PC-9 (cell line): ENCODE results near the gene ATOH8. TPM values are rescaled to one million over a fixed set of nuclear protein-coding genes. Genes with fewer than 3 reads are reported as not detected.

Source experiments
- BruUV-seq: library from RNA; stranded (reverse); fragments of 400-500 nt; replicated peaks from 2 replicates; lab custom pipeline; 2021; lab: Mats Ljungman, UMichigan
- CTCF ChIA-PET: fragments of 300-600 bp; sonication (Branson Sonifier 250); formaldehyde crosslinking; loops from one replicate; lab custom pipeline; 2022; ENCODE audit warnings: antibody characterized with exemption; lab: Charles Lee
- POLR2A ChIA-PET: fragments of 300-600 bp; sonication (Branson Sonifier 250); formaldehyde crosslinking; loops from one replicate; lab custom pipeline; 2022; ENCODE audit warnings: antibody characterized with exemption; ENCODE audit not compliant: unreplicated experiment; lab: Charles Lee
- DNase-seq, 2 experiments: peaks; one replicate each; pipeline versions ENCODE4 v3.0.0 to v3.0.0-alpha.2; 2015 to 2022; ENCODE audit warnings: mixed read lengths in 1 of 2
- H2AFZ ChIP-seq: fragments of 200-600 bp; sonication (generic); 2 replicates; pipeline ENCODE4 v1.8.1; 2017; ENCODE audit warnings: antibody characterized with exemption
- H3F3A ChIP-seq: fragments of 200-600 bp; sonication (generic); 2 replicates; pipeline ENCODE4 v1.8.1; 2017; ENCODE audit warnings: antibody characterized with exemption, mild to moderate bottlenecking, low read depth; ENCODE audit not compliant: insufficient read depth
- H3K27ac ChIP-seq: fragments of 200-600 bp; sonication (generic); 2 replicates; pipeline ENCODE4 v1.6.1; 2016; ENCODE audit warnings: mixed run types
- H3K27me3 ChIP-seq: fragments of 200-600 bp; sonication (generic); 2 replicates; pipeline ENCODE4 v1.6.1; 2016; ENCODE audit warnings: low read depth, mixed run types; ENCODE audit not compliant: insufficient read depth
- H3K36me3 ChIP-seq: fragments of 200-600 bp; sonication (generic); 2 replicates; pipeline ENCODE4 v1.6.1; 2016; ENCODE audit warnings: low read depth, mixed run types
- H3K4me1 ChIP-seq: fragments of 200-600 bp; sonication (generic); replicated peaks from 2 replicates; pipeline ENCODE4 v1.6.1; 2016; ENCODE audit warnings: mixed run types; ENCODE audit not compliant: insufficient read depth
- H3K4me2 ChIP-seq: fragments of 200-600 bp; sonication (generic); 2 replicates; pipeline ENCODE4 v1.6.1; 2017; ENCODE audit warnings: mixed run types
- H3K4me3 ChIP-seq: fragments of 200-600 bp; sonication (generic); 2 replicates; pipeline ENCODE4 v1.6.1; 2016; ENCODE audit warnings: mixed run types
- H3K79me2 ChIP-seq: fragments of 200-600 bp; sonication (generic); 2 replicates; pipeline ENCODE4 v1.6.1; 2017; ENCODE audit warnings: low read depth, mixed run types
- H3K9me2 ChIP-seq: fragments of 200-600 bp; sonication (generic); 2 replicates; pipeline ENCODE4 v1.8.1; 2017; ENCODE audit warnings: mild to moderate bottlenecking; ENCODE audit not compliant: insufficient read depth
- H3K9me3 ChIP-seq: fragments of 200-600 bp; sonication (generic); 2 replicates; pipeline ENCODE4 v1.8.1; 2016; ENCODE audit warnings: low read depth; ENCODE audit not compliant: insufficient read depth
- H4K20me1 ChIP-seq: fragments of 200-600 bp; sonication (generic); 2 replicates; pipeline ENCODE4 v1.8.1; 2017; ENCODE audit not compliant: insufficient read depth
- CTCF ChIP-seq: fragments of 200-600 bp; sonication (generic); conservative IDR thresholded peaks from 2 replicates; pipeline ENCODE4 v1.6.1; 2017; ENCODE audit warnings: mixed run types, antibody characterized with exemption, mild to moderate bottlenecking, moderate library complexity
- EZH2 ChIP-seq: fragments of 200-600 bp; sonication (generic); IDR thresholded peaks from 2 replicates; pipeline ENCODE4 v1.8.0; 2017; ENCODE audit warnings: antibody characterized with exemption, low read depth
- intact Hi-C: fragments of 100-400 bp; cut with micrococcal nuclease; formaldehyde crosslinking; loops from one replicate; pipeline ENCODE4 v1.10.0; 2022; ENCODE audit not compliant: unreplicated experiment
- total RNA-seq: library from RNA; stranded (reverse); gene quantifications from 2 replicates; pipeline ENCODE4 v1.2.3, GENCODE V29; 2021

The ATOH8 gene
- total RNA-seq, 1 experiment from 2014 or later, result not detected

- no peak for TF ChIP-seq CTCF
- TF ChIP-seq EZH2, result no peak
- Histone ChIP-seq H3K4me1 (peaks cover 17% of the 10 kb centered on the region), H3K27me3 (0 out of 2 replicates have a peak, but pooled peaks cover 6% of the 10 kb centered on the region), H3K27ac (no peak overlapping the region), H2AFZ (no peak overlapping the region), H3F3A (0 out of 2 replicates have a peak, but pooled peaks cover 3% of the 10 kb centered on the region), H3K4me3 (no peak overlapping the region), H3K9me3 (no peaks in the 10 kb centered on the region), H4K20me1 (no peaks in the 10 kb centered on the region), H3K36me3 (no peaks in the 10 kb centered on the region), H3K9me2 (no peaks in the 10 kb centered on the region), H3K79me2 (no peaks in the 10 kb centered on the region), H3K4me2 (peak overlapping the region; percentile 63)
- no TSS peak for BruUV-seq
- POLR2A ChIA-PET, result interaction anchor here (0.5 kb wide), 1 partner anchor 86 kb away, joined by 19 read pairs; no protein-coding TSS in a partner anchor
- intact Hi-C loops, result no loop called here
- DNase-seq, result no peak
- CTCF ChIA-PET, result no interaction called here
Measured at GRCh38 chr2:85741211-85741832, 12.5 kb upstream of the ATOH8 start.

- ChIA-PET CTCF (interaction anchor here (0.7 kb wide), 1 partner anchor 364 kb away, joined by 19 read pairs; the partner anchor contains the start of gene PTCD3), POLR2A (interaction anchor here (0.5 kb wide), 1 partner anchor 86 kb away, joined by 19 read pairs; no protein-coding TSS in a partner anchor)
- Histone ChIP-seq H2AFZ (no peak overlapping the region), H3K4me1 (peaks cover 17% of the 10 kb centered on the region), H3K4me2 (peak overlapping the region; percentile 63), H3K27ac (0 out of 2 replicates have a peak overlapping the region, but pooled peaks have one; percentile 13), H3K4me3 (no peak overlapping the region; the same call in 1 of the 2 replicates), H3K27me3 (0 out of 2 replicates have a peak, but pooled peaks cover 12% of the 10 kb centered on the region), H3K9me3 (no peaks in the 10 kb centered on the region), H3K79me2 (no peaks in the 10 kb centered on the region), H3F3A (0 out of 2 replicates have a peak, but pooled peaks cover 3% of the 10 kb centered on the region), H3K9me2 (no peaks in the 10 kb centered on the region), H3K36me3 (no peaks in the 10 kb centered on the region), H4K20me1 (no peaks in the 10 kb centered on the region)
- TF ChIP-seq CTCF, result no peak
- TF ChIP-seq EZH2, result no peak
- intact Hi-C loops, result no loop called here
- BruUV-seq, result no TSS peak
- DNase-seq, result no peak
Measured at GRCh38 chr2:85741833-85742455, 11.8 kb upstream of the ATOH8 start.

GRCh38 chr2:85743304-85743978, 10.3 kb upstream of the ATOH8 start:
- no peak for DNase-seq
- Histone ChIP-seq H3K27ac (no peak overlapping the region), H3K4me1 (peaks cover 17% of the 10 kb centered on the region), H3K9me2 (no peaks in the 10 kb centered on the region), H3K4me3 (no peak overlapping the region), H3K4me2 (no peak overlapping the region), H2AFZ (no peak overlapping the region), H3K27me3 (peaks cover 21% of the 10 kb centered on the region; the same call in 1 of the 2 replicates), H3K79me2 (no peaks in the 10 kb centered on the region), H3K36me3 (no peaks in the 10 kb centered on the region), H3K9me3 (no peaks in the 10 kb centered on the region), H3F3A (0 out of 2 replicates have a peak, but pooled peaks cover 3% of the 10 kb centered on the region), H4K20me1 (no peaks in the 10 kb centered on the region)
- BruUV-seq, result no TSS peak
- no peak for TF ChIP-seq CTCF
- no peak for TF ChIP-seq EZH2
- intact Hi-C loops, result no loop called here
- CTCF ChIA-PET, result no interaction called here
- POLR2A ChIA-PET, result no interaction called here
